NCI-H128 (cell line): ENCODE data around the gene FAH.
"Not testable (repeated sequence)": the region's sequence is repeated elsewhere in the genome, so short reads cannot be mapped to it uniquely, and the experiment has no call there.

Experiments
- DNase-seq: peaks from one replicate; lab custom pipeline; 2025; ENCODE audit not compliant: unreplicated experiment; lab: John Stamatoyannopoulos, UW

The FAH gene

GRCh38 chr15:80152896-80153876 is at the start of gene FAH:
Gene FAH, plus strand, starts transcription at chr15:80152999. Its CDS starts 56 bp downstream, at chr15:80153055.
- no peak for DNase-seq

- DNase-seq, result no peak
Observed at GRCh38 chr15:80105193-80105592, 47.6 kb upstream of the FAH start.

DNA sequence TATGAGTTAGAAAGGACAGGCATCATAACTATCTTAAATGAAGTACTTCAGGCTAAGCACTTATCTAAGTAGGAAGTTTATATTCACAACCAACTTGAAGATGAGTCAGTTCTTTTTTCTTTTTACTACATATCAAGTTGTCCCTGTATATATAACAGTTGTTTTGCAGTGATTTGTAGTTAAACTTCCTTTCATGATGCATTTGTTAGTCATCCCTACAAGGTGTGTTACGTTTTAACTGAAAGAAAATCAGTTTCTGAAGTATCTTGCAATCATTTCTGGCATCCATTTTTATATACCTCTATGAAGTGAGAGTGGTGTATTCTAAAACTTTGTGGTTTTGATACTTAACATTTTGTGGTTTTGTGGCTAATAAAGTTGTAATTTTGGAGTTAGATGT is 47.2 kb upstream of the FAH start:
- no peak for DNase-seq

- DNase-seq, result no peak
Observed at GRCh38 chr15:80106051-80106450, 46.7 kb upstream of the FAH start.

DNA sequence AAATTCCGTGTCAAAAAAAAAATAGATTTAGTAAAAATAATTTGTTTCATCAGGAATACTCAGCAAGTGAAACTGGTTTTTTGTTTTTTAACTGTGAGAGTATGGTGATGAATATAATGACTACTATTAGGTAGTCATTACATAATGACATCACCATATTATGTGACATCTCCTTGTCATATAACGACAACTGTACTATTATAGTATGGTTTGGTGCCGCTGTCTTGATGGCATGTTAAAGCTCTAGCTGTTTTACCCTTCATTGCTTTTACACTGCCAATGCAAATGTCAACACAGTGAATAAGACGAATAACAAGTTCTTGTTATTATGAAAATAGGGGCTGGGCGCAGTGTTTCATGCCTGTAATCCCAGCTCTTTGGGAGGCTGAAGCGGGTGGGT is 45.6 kb upstream of the FAH start:
- no peak for DNase-seq

GRCh38 chr15:80107774-80108173 is 45.0 kb upstream of the FAH start:
- no peak for DNase-seq

- no peak for DNase-seq
Observed at GRCh38 chr15:80109388-80109787, 43.4 kb upstream of the FAH start.

DNA sequence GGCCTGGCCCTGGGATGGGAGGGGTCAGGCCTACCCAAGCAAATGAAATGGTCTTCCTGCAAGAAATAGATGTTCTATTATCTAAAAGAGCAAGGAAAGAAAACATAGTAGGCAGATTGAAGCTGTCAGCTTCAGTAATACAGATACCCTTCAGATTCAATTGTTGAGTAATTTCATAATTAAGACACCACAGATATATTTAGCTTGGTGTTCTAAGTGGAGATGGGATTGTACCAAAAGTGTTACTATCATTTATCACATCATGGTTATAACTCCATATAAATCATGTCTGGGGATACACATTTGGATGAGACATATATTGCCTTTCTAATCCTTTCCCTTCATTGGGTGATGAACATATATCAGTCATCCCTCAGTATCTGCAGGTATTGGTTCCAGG is 41.9 kb upstream of the FAH start:
- no peak for DNase-seq

- no peak for DNase-seq
Observed at GRCh38 chr15:80114114-80114513, 38.7 kb upstream of the FAH start.

DNA sequence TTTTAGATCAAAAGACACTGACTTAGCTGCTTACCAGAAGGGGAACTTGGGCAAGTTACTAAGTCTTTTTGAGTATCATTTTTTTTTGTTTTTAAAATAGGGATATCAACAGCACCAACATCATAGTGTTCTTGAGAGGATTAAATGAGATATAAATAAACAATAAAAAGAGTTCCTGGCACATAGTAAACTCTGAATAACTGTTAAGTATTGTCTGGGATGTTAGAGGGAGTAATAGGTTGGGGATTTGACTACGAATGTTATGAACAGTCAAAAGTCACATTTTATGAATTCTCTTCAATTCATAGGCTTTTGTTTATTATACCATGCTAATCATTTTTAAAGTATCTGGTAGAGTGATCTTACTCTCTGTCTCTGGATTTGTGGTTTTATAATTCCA is 37.8 kb upstream of the FAH start:
- DNase-seq, result no peak

DNA sequence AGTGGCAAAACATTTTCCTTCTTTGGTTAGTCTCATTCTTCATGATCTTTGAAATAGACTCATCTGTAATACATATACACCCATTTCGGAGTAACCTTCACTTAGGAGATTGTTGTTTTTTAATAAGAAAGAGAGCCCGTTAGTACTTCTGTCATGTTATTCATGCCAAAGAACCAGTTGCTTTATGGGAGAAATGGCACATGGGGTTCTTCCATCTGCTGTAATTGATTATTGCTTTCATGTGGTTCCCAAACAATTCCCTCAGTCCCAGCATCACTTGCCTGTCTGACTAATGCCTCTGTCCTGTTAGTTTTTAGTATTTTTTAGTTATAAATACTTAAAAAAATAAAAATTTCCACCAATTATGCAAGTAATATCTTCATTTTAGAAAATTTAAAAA is 33.8 kb upstream of the FAH start:
- DNase-seq, result no peak

GRCh38 chr15:80120636-80121035 is 32.2 kb upstream of the FAH start:
- no peak for DNase-seq

DNA sequence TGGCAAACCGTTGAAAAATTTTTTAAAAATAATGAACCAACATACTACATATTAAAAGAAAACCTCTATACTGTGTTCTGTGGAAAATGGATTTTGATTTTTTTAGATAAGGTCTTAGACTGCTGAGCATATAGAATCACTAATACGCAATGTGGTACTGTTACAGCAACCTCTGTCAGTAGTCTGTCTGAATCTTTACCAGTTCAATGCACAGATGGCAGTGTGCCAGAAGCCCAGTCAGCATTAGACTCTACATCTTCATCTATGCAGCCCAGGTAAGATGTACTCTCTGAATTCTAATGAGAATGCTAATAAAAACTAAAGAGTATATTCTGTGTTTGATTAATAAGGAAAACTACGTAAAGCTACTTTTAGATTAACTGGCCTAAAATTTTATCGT is 31.3 kb upstream of the FAH start:
- no peak for DNase-seq

GRCh38 chr15:80123034-80123433 is 29.8 kb upstream of the FAH start:
- DNase-seq, result no peak

DNA sequence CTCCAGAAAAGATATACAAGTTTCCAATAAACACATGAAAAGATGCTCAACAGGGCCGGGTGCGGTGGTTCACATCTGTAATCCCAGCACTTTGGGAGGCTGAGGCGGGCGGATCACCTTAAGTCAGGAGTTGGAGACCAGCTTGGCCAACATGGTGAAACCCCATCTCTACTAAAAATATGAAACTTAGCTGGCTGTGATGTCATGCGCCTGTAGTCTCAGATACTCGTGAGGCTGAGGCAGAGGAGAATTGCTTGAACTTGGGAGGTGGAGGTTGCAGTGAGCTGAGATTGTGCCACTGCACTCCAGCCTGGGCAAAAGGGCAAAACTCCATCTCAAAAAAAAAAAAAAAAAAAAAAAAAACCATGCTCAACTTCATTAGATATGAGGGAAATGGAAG is 25.5 kb upstream of the FAH start:
- not testable (repeated sequence) for DNase-seq

- no peak for DNase-seq
Observed at GRCh38 chr15:80127911-80128310, 24.9 kb upstream of the FAH start.

DNA sequence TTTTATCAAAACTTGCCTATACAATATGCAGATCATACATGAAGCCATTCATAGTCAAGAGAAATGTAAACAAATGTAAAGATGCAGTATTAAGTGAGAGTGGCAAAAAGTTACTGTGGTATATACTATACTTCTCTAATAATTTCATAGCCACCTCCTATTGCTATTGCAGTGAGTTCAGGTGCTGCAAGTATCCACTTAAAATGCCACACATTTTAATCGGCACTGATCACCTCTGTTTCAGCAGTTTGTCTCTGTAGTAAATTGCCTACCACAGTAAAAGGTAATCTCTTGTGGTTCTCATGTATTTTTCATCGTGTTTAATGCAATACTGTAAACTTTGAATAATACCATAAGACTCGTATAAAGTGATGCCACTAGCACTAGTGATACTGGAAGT is 20.4 kb upstream of the FAH start:
- DNase-seq, result no peak

DNA sequence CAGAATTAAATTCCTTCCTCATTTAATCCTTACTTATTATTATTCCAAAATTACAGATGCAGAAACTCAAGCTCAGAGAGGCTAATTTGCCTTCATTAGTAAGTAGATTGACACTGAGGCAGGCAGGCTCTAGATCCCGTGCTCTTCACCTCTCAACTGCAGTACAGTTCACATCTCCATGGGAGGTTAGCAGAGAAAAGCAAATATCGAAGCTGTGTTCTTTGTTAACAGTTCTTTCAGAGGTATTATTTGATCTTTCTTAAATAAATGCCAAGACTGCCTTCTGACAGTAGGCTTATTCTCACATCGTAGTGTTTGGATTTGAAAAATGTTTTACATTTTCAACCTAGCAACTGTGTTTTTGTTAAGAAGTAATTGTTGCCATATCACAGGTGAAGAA is 15.9 kb upstream of the FAH start:
- no peak for DNase-seq

GRCh38 chr15:80138961-80139360 is 13.8 kb upstream of the FAH start:
- no peak for DNase-seq

GRCh38 chr15:80140909-80141308 is 11.9 kb upstream of the FAH start:
- DNase-seq, result no peak

GRCh38 chr15:80141916-80142598 is 10.7 kb upstream of the FAH start:
- no peak for DNase-seq

DNA sequence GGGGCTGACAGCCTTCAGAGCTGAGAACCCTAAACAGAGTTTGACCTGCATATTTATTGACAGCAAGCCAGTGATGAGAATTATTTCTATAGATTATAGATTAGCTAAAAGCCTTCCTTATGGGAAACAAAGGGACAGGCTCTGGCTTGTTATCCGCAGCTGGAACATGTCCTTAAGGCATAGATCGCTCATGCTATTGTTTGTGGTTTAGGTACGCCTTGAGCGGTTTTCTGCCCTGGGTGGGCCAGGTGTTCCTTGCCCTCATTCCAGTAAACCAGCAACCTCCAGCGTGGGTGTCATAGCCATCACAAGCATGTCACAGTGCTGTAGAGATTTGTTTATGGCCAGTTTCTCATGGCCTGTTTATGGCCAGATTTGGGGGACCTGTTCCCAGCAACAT is 10.2 kb upstream of the FAH start:
- no peak for DNase-seq
